Endothelial cell of umbilical vein (primary cell): ENCODE data around the gene NEDD1. TPM values are rescaled to one million over a fixed set of nuclear protein-coding genes. Genes with fewer than 3 reads are reported as not detected.

ENCODE experiments used
- BruUV-seq: library from RNA; stranded (reverse); fragments of 400-500 nt; replicated peaks from 2 replicates; lab custom pipeline; 2021; lab: Mats Ljungman, UMichigan
- CTCF ChIA-PET: fragments of 300-600, 350-600 bp; sonication (Branson Sonifier 250); formaldehyde crosslinking; loops from one replicate; lab custom pipeline; 2021; ENCODE audit warnings: antibody characterized with exemption, inconsistent platforms; lab: Charles Lee
- POLR2A ChIA-PET: fragments of 300-600, 350-600 bp; sonication (Branson Sonifier 250); formaldehyde crosslinking; loops from one replicate; lab custom pipeline; 2021; ENCODE audit warnings: antibody characterized with exemption, inconsistent platforms; lab: Charles Lee
- DNase-seq: peaks from one replicate; pipeline ENCODE4 v3.0.0-alpha.2; 2011; ENCODE audit warnings: low read depth, low spot score
- FAIRE-seq: peaks from 2 replicates; lab custom pipeline; 2011; peaks lifted over from hg19 to GRCh38; lab: Jason Lieb, UNC
- H2AFZ ChIP-seq: 2 replicates; pipeline ENCODE4 v1.6.0; 2012; ENCODE audit warnings: low read depth, low read length, control low read depth, inconsistent platforms
- H3K27ac ChIP-seq: 2 replicates; pipeline ENCODE4 v1.5.1; 2011; ENCODE audit warnings: low read depth, mild to moderate bottlenecking, control low read depth, low read length, moderate library complexity; ENCODE audit not compliant: insufficient read depth
- H3K27me3 ChIP-seq, 2 experiments: 2 replicates each; pipeline versions ENCODE4 v1.6.0 to v1.6.1; 2011; ENCODE audit warnings: low read length in 2 of 2, mixed read lengths in 1 of 2; ENCODE audit not compliant: control insufficient read depth in 2 of 2, insufficient read depth in 2 of 2
- H3K36me3 ChIP-seq, 2 experiments: 2 replicates in 1 of 2; 3 replicates in 1 of 2; pipeline ENCODE4 v1.5.1; 2011; ENCODE audit warnings: low read length in 2 of 2, mild to moderate bottlenecking in 1 of 2, moderate library complexity in 1 of 2; ENCODE audit not compliant: control insufficient read depth in 2 of 2, insufficient read depth in 2 of 2; ENCODE audit errors: extremely low read depth in 1 of 2
- H3K4me1 ChIP-seq: 3 replicates; pipeline ENCODE4 v1.5.1; 2011; ENCODE audit warnings: mild to moderate bottlenecking, low read length; ENCODE audit not compliant: control insufficient read depth, insufficient read depth; ENCODE audit errors: extremely low read depth
- H3K4me2 ChIP-seq: 2 replicates; pipeline ENCODE4 v1.6.1; 2011; ENCODE audit warnings: low read length, control low read depth, mixed read lengths; ENCODE audit not compliant: insufficient read depth
- H3K4me3 ChIP-seq, 3 experiments: fragments of 200-600 bp in 1 of 3; sonication (generic), shearing (Covaris generic) in 1 of 3; replicated peaks in 1 of 3; 2 replicates each; pipeline ENCODE4 v1.5.1; 2011 to 2016; ENCODE audit warnings: control low read depth in 3 of 3, low read length in 3 of 3, mild to moderate bottlenecking in 2 of 3, inconsistent platforms in 1 of 3, low read depth in 1 of 3, moderate library complexity in 1 of 3; ENCODE audit not compliant: insufficient read depth in 1 of 3
- H3K79me2 ChIP-seq: 2 replicates; pipeline ENCODE4 v1.6.0; 2012; ENCODE audit warnings: low read length, inconsistent platforms; ENCODE audit not compliant: control insufficient read depth, insufficient read depth
- H3K9ac ChIP-seq: replicated peaks from 2 replicates; pipeline ENCODE3; 2011; ENCODE audit warnings: low read length, control low read depth; ENCODE audit not compliant: insufficient read depth; ENCODE audit errors: extremely low read depth
- H3K9me1 ChIP-seq: replicated peaks from 3 replicates; pipeline ENCODE4 v1.6.0; 2011; ENCODE audit warnings: mild to moderate bottlenecking, low read length; ENCODE audit not compliant: control insufficient read depth, insufficient read depth; ENCODE audit errors: extremely low read depth
- H3K9me3 ChIP-seq: replicated peaks from 2 replicates; pipeline ENCODE4 v1.5.1; 2012; ENCODE audit warnings: low read length, inconsistent platforms; ENCODE audit not compliant: control insufficient read depth, insufficient read depth
- H4K20me1 ChIP-seq: replicated peaks from 2 replicates; pipeline ENCODE3; 2011; ENCODE audit warnings: mild to moderate bottlenecking, low read length; ENCODE audit not compliant: control insufficient read depth, insufficient read depth; ENCODE audit errors: extremely low read depth
- EZH2 ChIP-seq: IDR thresholded peaks from 2 replicates; pipeline ENCODE4 v1.6.1; 2012; ENCODE audit warnings: borderline replicate concordance, low read depth, mild to moderate bottlenecking, moderate library complexity, low read length, inconsistent platforms; ENCODE audit not compliant: severe bottlenecking
- FOS ChIP-seq: IDR thresholded peaks from 2 replicates; pipeline ENCODE4 v1.6.1; 2011; ENCODE audit warnings: mild to moderate bottlenecking, low read length, moderate library complexity, borderline replicate concordance; ENCODE audit not compliant: insufficient read depth
- GATA2 ChIP-seq: IDR thresholded peaks from 2 replicates; pipeline ENCODE4 v1.7.0; 2011; ENCODE audit warnings: low read depth, mild to moderate bottlenecking, moderate library complexity, mixed read lengths, low read length; ENCODE audit not compliant: insufficient read length, insufficient read depth
- JUN ChIP-seq: IDR thresholded peaks from 2 replicates; pipeline ENCODE4 v1.6.1; 2011; ENCODE audit warnings: borderline replicate concordance, low read depth; ENCODE audit not compliant: insufficient read length, insufficient read depth
- MYC ChIP-seq: IDR thresholded peaks from one replicate; pipeline ENCODE4 v1.6.1; 2011; ENCODE audit warnings: mild to moderate bottlenecking, low read depth, low read length
- POLR2A ChIP-seq: IDR thresholded peaks from 2 replicates; pipeline ENCODE4 v1.6.1; 2012; ENCODE audit warnings: low read depth, mild to moderate bottlenecking, control low read depth, low read length
- POLR2AphosphoS5 ChIP-seq: IDR thresholded peaks from 2 replicates; pipeline ENCODE4 v1.6.1; 2012; ENCODE audit warnings: low read depth, mild to moderate bottlenecking, control low read depth, low read length, moderate library complexity; ENCODE audit not compliant: insufficient read depth
- dilution Hi-C: fragments of 300-500 bp; cut with MboI; formaldehyde crosslinking; loops from one replicate; pipeline ENCODE4 v1.15.0; 2019; ENCODE audit warnings: low sequenced_read_pairs; ENCODE audit not compliant: extremely low pct_ligation_motif_present
- intact Hi-C: fragments of 100-400 bp; cut with micrococcal nuclease; formaldehyde crosslinking; loops from one replicate; pipeline ENCODE4 v1.10.0; 2022
- polyA plus RNA-seq, 4 experiments: library from polyadenylated mRNA; depleted of rRNA in 3 of 4; stranded (reverse) in 3 of 4; unstranded in 1 of 4; fragments of >200 nt; gene quantifications; 2 replicates each; pipeline versions ENCODE4 v1.2.1 to v1.2.3, GENCODE V29; 2011 to 2012; ENCODE audit warnings: missing spikeins in 1 of 4
- total RNA-seq: library from RNA; stranded (reverse); gene quantifications from 2 replicates; pipeline ENCODE4 v1.2.3, GENCODE V29; 2021
- TF ChIP-seq, protein P1 (sequence below): IDR thresholded peaks from 2 replicates; pipeline ENCODE4 v1.6.1; 2011; ENCODE audit not compliant: insufficient read depth, insufficient read length
- TF ChIP-seq, protein P2 (sequence below), 2 donors: IDR thresholded peaks; 1 replicate in 1 of 2; 2 replicates in 1 of 2; pipeline ENCODE4 v1.5.1; 2011; ENCODE audit warnings: low read length in 2 of 2, mild to moderate bottlenecking in 2 of 2, moderate library complexity in 2 of 2, control low read depth in 1 of 2, inconsistent platforms in 1 of 2, low read depth in 1 of 2; ENCODE audit not compliant: insufficient read depth in 1 of 2; ENCODE audit errors: extremely low read depth in 1 of 2

Gene NEDD1
- total and polyA plus RNA-seq, 2 donors (not counting 3 experiments of a cell fraction or from before 2014, with no cell fraction given), result 9.8 to 25.4 TPM

DNA sequence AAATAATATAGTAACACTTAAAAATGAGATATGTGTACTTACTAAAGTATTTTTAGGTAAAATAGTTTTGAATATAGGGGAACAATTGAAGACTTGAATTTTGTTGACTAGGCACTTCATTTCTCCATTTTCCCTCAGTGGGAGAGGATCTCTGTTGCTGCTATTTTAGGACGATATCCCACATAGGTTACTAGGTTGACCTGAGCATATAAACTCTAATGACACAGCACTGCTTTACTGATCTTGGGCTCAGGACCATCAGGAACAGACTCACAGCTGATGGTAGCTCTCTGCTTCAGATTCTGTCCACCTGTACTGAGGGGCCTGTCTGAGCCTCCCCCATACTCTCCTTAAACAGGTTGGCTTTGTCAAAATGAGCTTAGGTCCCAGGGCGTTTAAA lies 5.9 kb downstream of the NEDD1 start:
- BruUV-seq, result no TSS peak
- Histone ChIP-seq H3K4me3 (no peak overlapping the region), H3K79me2 (peaks cover 43% of the 10 kb centered on the region), H3K9me1 (no peaks in the 10 kb centered on the region), H3K9me3 (no peaks in the 10 kb centered on the region), H4K20me1 (no peaks in the 10 kb centered on the region), H3K9ac (no peak overlapping the region), H3K27ac (no peak overlapping the region), H3K27me3 (no peaks in the 10 kb centered on the region), H3K4me2 (no peak overlapping the region), H2AFZ (no peak overlapping the region), H3K36me3 (no peaks in the 10 kb centered on the region), H3K4me1 (peaks cover 16% of the 10 kb centered on the region)
- dilution Hi-C loops, result no loop called here
- CTCF ChIA-PET, result interaction anchor here (1.1 to 1.2 kb wide), 2 partner anchors 12 to 23 kb away, joined by 4 to 5 read pairs; no protein-coding TSS in a partner anchor
- intact Hi-C loops, result no loop called here
- DNase-seq, result no peak
- no peak for TF ChIP-seq JUN
- TF ChIP-seq POLR2AphosphoS5, result no peak
- TF ChIP-seq POLR2A, result no peak
- TF ChIP-seq MYC, result no peak
- TF ChIP-seq EZH2, result no peak
- TF ChIP-seq GATA2, result no peak
- TF ChIP-seq, protein P1, sequence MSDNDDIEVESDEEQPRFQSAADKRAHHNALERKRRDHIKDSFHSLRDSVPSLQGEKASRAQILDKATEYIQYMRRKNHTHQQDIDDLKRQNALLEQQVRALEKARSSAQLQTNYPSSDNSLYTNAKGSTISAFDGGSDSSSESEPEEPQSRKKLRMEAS, result no peak
- TF ChIP-seq FOS, result no peak
- TF ChIP-seq, protein P2, sequence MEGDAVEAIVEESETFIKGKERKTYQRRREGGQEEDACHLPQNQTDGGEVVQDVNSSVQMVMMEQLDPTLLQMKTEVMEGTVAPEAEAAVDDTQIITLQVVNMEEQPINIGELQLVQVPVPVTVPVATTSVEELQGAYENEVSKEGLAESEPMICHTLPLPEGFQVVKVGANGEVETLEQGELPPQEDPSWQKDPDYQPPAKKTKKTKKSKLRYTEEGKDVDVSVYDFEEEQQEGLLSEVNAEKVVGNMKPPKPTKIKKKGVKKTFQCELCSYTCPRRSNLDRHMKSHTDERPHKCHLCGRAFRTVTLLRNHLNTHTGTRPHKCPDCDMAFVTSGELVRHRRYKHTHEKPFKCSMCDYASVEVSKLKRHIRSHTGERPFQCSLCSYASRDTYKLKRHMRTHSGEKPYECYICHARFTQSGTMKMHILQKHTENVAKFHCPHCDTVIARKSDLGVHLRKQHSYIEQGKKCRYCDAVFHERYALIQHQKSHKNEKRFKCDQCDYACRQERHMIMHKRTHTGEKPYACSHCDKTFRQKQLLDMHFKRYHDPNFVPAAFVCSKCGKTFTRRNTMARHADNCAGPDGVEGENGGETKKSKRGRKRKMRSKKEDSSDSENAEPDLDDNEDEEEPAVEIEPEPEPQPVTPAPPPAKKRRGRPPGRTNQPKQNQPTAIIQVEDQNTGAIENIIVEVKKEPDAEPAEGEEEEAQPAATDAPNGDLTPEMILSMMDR (IDR thresholded peaks at IDR 0.05; ENCODE audit: extremely low read depth in 1 of 2, insufficient read depth in 1 of 2, low read depth in 1 of 2, low read length in 2 of 2), result no peak
- FAIRE-seq, result no peak
- POLR2A ChIA-PET, result no interaction called here
